ENCODE measurements around the gene MTFP1.

The MTFP1 gene

GRCh38 chr22:30390974-30391691 is 34.4 kb upstream of the MTFP1 start:
- peak; percentile 97 for FAIRE-seq

GRCh38 chr22:30392661-30393321 is 32.8 kb upstream of the MTFP1 start:
- FAIRE-seq (peak; percentile 69), DNase-seq (ENCODE audit: insufficient read length, low spot score) (no peak)
- TF ChIP-seq TAF1 (IDR thresholded peaks at IDR 0.05; ENCODE audit: low read depth, low read length) (no peak), PAX5 (IDR thresholded peaks at IDR 0.05; ENCODE audit: insufficient read depth, low read length, severe bottlenecking) (peak; percentile 49), SPI1 (IDR thresholded peaks at IDR 0.05; ENCODE audit: low read depth, low read length) (peak; percentile 80), POLR2A (IDR thresholded peaks at IDR 0.05; ENCODE audit: low read depth, low read length) (no peak), POU2F2 (IDR thresholded peaks at IDR 0.05; ENCODE audit: low read depth, low read length) (no peak)

More at GRCh38 chr22:30390974-30391691, 34.4 kb upstream of the MTFP1 start:
- DNase-seq (ENCODE audit: insufficient read length, low spot score) = peak; percentile 72
- no peak for TF ChIP-seq TAF1 (IDR thresholded peaks at IDR 0.05; ENCODE audit: low read depth, low read length)
- 0 out of 2 replicates have a peak, but pooled peaks have one; percentile 20 for TF ChIP-seq POU2F2 (IDR thresholded peaks at IDR 0.05; ENCODE audit: low read depth, low read length)
- peak; percentile 33; the same call in 1 of the 2 replicates for TF ChIP-seq SPI1 (IDR thresholded peaks at IDR 0.05; ENCODE audit: low read depth, low read length)

- DNase-seq (ENCODE audit: insufficient read length, low spot score) = no peak
- TF ChIP-seq POLR2A (IDR thresholded peaks at IDR 0.05; ENCODE audit: low read depth, low read length) = no peak
- no peak for TF ChIP-seq TAF1 (IDR thresholded peaks at IDR 0.05; ENCODE audit: low read depth, low read length)
- no peak for TF ChIP-seq POLR2AphosphoS5 (IDR thresholded peaks at IDR 0.05; ENCODE audit: low read depth, low read length)
- TF ChIP-seq PAX5 (IDR thresholded peaks at IDR 0.05; ENCODE audit: insufficient read depth, low read length, severe bottlenecking) = no peak
- TF ChIP-seq SPI1 (IDR thresholded peaks at IDR 0.05; ENCODE audit: low read depth, low read length) = no peak
- TF ChIP-seq POU2F2 (IDR thresholded peaks at IDR 0.05; ENCODE audit: low read depth, low read length) = no peak
- FAIRE-seq = peak; percentile 31
Measured at GRCh38 chr22:30393322-30393680, 32.3 kb upstream of the MTFP1 start.

GRCh38 chr22:30393885-30394284 is 31.7 kb upstream of the MTFP1 start:
- no peak for DNase-seq (ENCODE audit: insufficient read length, low spot score)
- no peak for FAIRE-seq
- TF ChIP-seq PAX5 (IDR thresholded peaks at IDR 0.05; ENCODE audit: insufficient read depth, low read length, severe bottlenecking) (no peak), POU2F2 (IDR thresholded peaks at IDR 0.05; ENCODE audit: low read depth, low read length) (no peak), POLR2AphosphoS5 (IDR thresholded peaks at IDR 0.05; ENCODE audit: low read depth, low read length) (no peak), SPI1 (IDR thresholded peaks at IDR 0.05; ENCODE audit: low read depth, low read length) (no peak), POLR2A (IDR thresholded peaks at IDR 0.05; ENCODE audit: low read depth, low read length) (no peak), TAF1 (IDR thresholded peaks at IDR 0.05; ENCODE audit: low read depth, low read length) (no peak)

- TF ChIP-seq TAF1 (IDR thresholded peaks at IDR 0.05; ENCODE audit: low read depth, low read length) (no peak), POU2F2 (IDR thresholded peaks at IDR 0.05; ENCODE audit: low read depth, low read length) (no peak), POLR2AphosphoS5 (IDR thresholded peaks at IDR 0.05; ENCODE audit: low read depth, low read length) (no peak), PAX5 (IDR thresholded peaks at IDR 0.05; ENCODE audit: insufficient read depth, low read length, severe bottlenecking) (no peak), SPI1 (IDR thresholded peaks at IDR 0.05; ENCODE audit: low read depth, low read length) (no peak), POLR2A (IDR thresholded peaks at IDR 0.05; ENCODE audit: low read depth, low read length) (no peak)
- FAIRE-seq (peak; percentile 70), DNase-seq (ENCODE audit: insufficient read length, low spot score) (no peak)
Measured at GRCh38 chr22:30396871-30397655, 28.5 kb upstream of the MTFP1 start, which contains the start of gene SEC14L2. Gene SEC14L2, plus strand, starts transcription at chr22:30397018. Its CDS starts 99 bp downstream, at chr22:30397117.

GRCh38 chr22:30397656-30398635 is 27.6 kb upstream of the MTFP1 start:
- peak; percentile 35 for FAIRE-seq
- no peak for DNase-seq (ENCODE audit: insufficient read length, low spot score)

GRCh38 chr22:30398685-30399680 is 26.6 kb upstream of the MTFP1 start:
- no peak for DNase-seq (ENCODE audit: insufficient read length, low spot score)

More at GRCh38 chr22:30397656-30398635, 27.6 kb upstream of the MTFP1 start:
- no peak for TF ChIP-seq PAX5 (IDR thresholded peaks at IDR 0.05; ENCODE audit: insufficient read depth, low read length, severe bottlenecking)
- no peak for TF ChIP-seq POLR2A (IDR thresholded peaks at IDR 0.05; ENCODE audit: low read depth, low read length)
- no peak for TF ChIP-seq POU2F2 (IDR thresholded peaks at IDR 0.05; ENCODE audit: low read depth, low read length)
- TF ChIP-seq SPI1 (IDR thresholded peaks at IDR 0.05; ENCODE audit: low read depth, low read length) = no peak
- no peak for TF ChIP-seq POLR2AphosphoS5 (IDR thresholded peaks at IDR 0.05; ENCODE audit: low read depth, low read length)
- TF ChIP-seq TAF1 (IDR thresholded peaks at IDR 0.05; ENCODE audit: low read depth, low read length) = no peak

More at GRCh38 chr22:30398685-30399680, 26.6 kb upstream of the MTFP1 start:
- TF ChIP-seq PAX5 (IDR thresholded peaks at IDR 0.05; ENCODE audit: insufficient read depth, low read length, severe bottlenecking) (no peak), POU2F2 (IDR thresholded peaks at IDR 0.05; ENCODE audit: low read depth, low read length) (no peak), POLR2AphosphoS5 (IDR thresholded peaks at IDR 0.05; ENCODE audit: low read depth, low read length) (no peak), TAF1 (IDR thresholded peaks at IDR 0.05; ENCODE audit: low read depth, low read length) (no peak), POLR2A (IDR thresholded peaks at IDR 0.05; ENCODE audit: low read depth, low read length) (no peak), SPI1 (IDR thresholded peaks at IDR 0.05; ENCODE audit: low read depth, low read length) (no peak)
- no peak for FAIRE-seq
